Esophagus squamous epithelium (tissue), 5 donors: ENCODE data around the gene BMP2K. TPM values are rescaled to one million over a fixed set of nuclear protein-coding genes. Genes with fewer than 3 reads are reported as not detected.

Source experiments
- DNase-seq: peaks from one replicate; lab custom pipeline; 2025; lab: John Stamatoyannopoulos, UW
- H3K27ac ChIP-seq, 4 donors: fragments of 200-600 bp; sonication (generic); one replicate each; pipeline ENCODE4 v1.5.1; 2016 to 2019; ENCODE audit warnings: mild to moderate bottlenecking in 1 of 4
- H3K27me3 ChIP-seq, 4 donors: fragments of 200-600 bp; sonication (generic); 1 replicate in 3 of 4; 2 replicates in 1 of 4; pipeline versions ENCODE4 v1.5.1 to v1.6.0; 2017 to 2021; ENCODE audit warnings: antibody characterized with exemption in 1 of 4
- H3K36me3 ChIP-seq, 3 donors: fragments of 200-600 bp; sonication (generic); one replicate each; pipeline ENCODE4 v1.5.1; 2016 to 2019
- H3K4me1 ChIP-seq, 3 donors: fragments of 200-600 bp; sonication (generic); one replicate each; pipeline ENCODE4 v1.5.1; 2017 to 2019
- H3K4me3 ChIP-seq, 4 donors: fragments of 200-600 bp; sonication (generic); 1 replicate in 3 of 4; 2 replicates in 1 of 4; pipeline ENCODE4 v1.5.1; 2016 to 2019; ENCODE audit warnings: mild to moderate bottlenecking in 2 of 4, moderate library complexity in 1 of 4
- H3K9me3 ChIP-seq, 3 donors: fragments of 200-600 bp; sonication (generic); one replicate each; pipeline ENCODE4 v1.5.1; 2016 to 2019
- POLR2A ChIP-seq, 4 donors: fragments of 450-650 bp; IDR thresholded peaks; one replicate each; pipeline ENCODE4 v1.6.1; 2017; ENCODE audit warnings: antibody characterized with exemption in 4 of 4, mild to moderate bottlenecking in 4 of 4, moderate library complexity in 3 of 4
- WGBS, 2 donors: methylation state at CpG; one replicate each; pipeline ENCODE4 v1.1.5; 2018; 5-methylcytosine and 5-hydroxymethylcytosine counted together
- intact Hi-C: fragments of 100-400 bp; cut with DNase I; formaldehyde crosslinking; loops from one replicate; pipeline ENCODE4 v1.15.0; 2022
- total RNA-seq, 4 donors: library from RNA; depleted of rRNA; stranded (reverse); fragments of >200 nt; gene quantifications; one replicate each; pipeline ENCODE4 v1.1.0, GENCODE V29; 2016
- TF ChIP-seq, protein P1 (sequence below), 6 experiments: fragments of 450-650 bp in 4 of 6; fragments of 200-600 bp in 2 of 6; sonication (generic) in 2 of 6; IDR thresholded peaks; one replicate each; pipeline ENCODE4 v1.5.1; 2016 to 2019; ENCODE audit warnings: antibody characterized with exemption in 6 of 6, mild to moderate bottlenecking in 4 of 6, moderate library complexity in 4 of 6
- donor health status: DM: yes; HTN: yes; CAD: no.

The BMP2K gene
- total RNA-seq, 4 donors from 2014 or later, result 27.4 to 47.3 (median 33.7) TPM

DNA sequence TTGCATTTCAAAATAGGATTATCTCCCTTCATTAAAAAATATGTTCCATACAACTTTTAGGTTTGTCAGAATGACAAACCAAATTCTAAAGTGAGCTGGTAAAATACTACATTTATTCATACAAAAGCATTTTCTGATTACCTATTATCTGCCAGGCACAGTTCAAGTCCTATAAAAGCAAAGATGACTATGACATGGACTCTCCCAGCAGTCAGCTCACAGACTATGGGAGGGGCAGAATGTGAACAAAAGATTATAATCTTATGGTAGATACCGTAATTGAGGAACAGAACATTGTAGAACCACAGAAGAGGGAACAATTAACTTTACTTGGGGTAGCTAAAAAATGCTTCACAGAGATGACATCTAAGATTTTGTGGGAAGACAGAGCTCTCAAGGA is 150.7 kb downstream of the BMP2K start:
- 75 to 76% methylated on average over 1 of the region's 1 CpG for WGBS, 2 donors
- peaks cover 0 to 43% (median 0%) of the 10 kb centered on the region in 3 donors for H3K36me3 ChIP-seq
- no peaks in the 10 kb centered on the region for H3K27me3 ChIP-seq
- TF ChIP-seq, protein P1, sequence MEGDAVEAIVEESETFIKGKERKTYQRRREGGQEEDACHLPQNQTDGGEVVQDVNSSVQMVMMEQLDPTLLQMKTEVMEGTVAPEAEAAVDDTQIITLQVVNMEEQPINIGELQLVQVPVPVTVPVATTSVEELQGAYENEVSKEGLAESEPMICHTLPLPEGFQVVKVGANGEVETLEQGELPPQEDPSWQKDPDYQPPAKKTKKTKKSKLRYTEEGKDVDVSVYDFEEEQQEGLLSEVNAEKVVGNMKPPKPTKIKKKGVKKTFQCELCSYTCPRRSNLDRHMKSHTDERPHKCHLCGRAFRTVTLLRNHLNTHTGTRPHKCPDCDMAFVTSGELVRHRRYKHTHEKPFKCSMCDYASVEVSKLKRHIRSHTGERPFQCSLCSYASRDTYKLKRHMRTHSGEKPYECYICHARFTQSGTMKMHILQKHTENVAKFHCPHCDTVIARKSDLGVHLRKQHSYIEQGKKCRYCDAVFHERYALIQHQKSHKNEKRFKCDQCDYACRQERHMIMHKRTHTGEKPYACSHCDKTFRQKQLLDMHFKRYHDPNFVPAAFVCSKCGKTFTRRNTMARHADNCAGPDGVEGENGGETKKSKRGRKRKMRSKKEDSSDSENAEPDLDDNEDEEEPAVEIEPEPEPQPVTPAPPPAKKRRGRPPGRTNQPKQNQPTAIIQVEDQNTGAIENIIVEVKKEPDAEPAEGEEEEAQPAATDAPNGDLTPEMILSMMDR (IDR thresholded peaks at IDR 0.05), result no peak
- no peak for TF ChIP-seq POLR2A (IDR thresholded peaks at IDR 0.05)
- no peak for DNase-seq
- no peak overlapping the region for H3K27ac ChIP-seq
- H3K4me3 ChIP-seq, result no peak overlapping the region
- H3K4me1 ChIP-seq, result no peaks in the 10 kb centered on the region
- H3K9me3 ChIP-seq, result no peaks in the 10 kb centered on the region
- intact Hi-C loops, result no loop called here

DNA sequence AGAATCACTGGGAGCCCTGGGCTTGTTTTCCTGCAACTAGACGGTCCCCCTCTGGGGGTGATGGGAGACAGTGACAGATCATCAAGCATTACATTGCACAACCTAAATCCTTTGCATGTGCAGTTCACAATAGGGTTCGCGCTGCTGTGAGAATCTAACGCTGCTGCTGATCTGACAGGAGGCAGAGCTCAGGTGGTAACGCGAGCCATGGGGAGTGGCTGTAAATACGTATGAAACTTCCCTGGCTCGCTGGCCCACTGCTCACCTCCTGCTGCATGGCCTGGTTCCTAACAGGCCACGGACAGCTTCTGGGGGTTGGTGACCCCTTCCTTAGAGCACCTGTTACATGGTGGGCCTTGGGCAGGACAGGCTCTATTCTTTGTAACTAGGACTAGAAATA is 152.7 kb downstream of the BMP2K start:
- no peaks in the 10 kb centered on the region for H3K4me1 ChIP-seq
- H3K9me3 ChIP-seq, result no peaks in the 10 kb centered on the region
- intact Hi-C loops, result no loop called here
- H3K27ac ChIP-seq, result no peak overlapping the region
- peaks cover 0 to 37% (median 0%) of the 10 kb centered on the region in 3 donors for H3K36me3 ChIP-seq
- no peaks in the 10 kb centered on the region for H3K27me3 ChIP-seq
- TF ChIP-seq POLR2A (IDR thresholded peaks at IDR 0.05), result no peak
- TF ChIP-seq, protein P1 (IDR thresholded peaks at IDR 0.05), result no peak
- no peak overlapping the region for H3K4me3 ChIP-seq
- DNase-seq, result no peak
- WGBS, 2 donors, result 88 to 97% methylated on average over 6 to 8 of the region's 9 CpGs

DNA sequence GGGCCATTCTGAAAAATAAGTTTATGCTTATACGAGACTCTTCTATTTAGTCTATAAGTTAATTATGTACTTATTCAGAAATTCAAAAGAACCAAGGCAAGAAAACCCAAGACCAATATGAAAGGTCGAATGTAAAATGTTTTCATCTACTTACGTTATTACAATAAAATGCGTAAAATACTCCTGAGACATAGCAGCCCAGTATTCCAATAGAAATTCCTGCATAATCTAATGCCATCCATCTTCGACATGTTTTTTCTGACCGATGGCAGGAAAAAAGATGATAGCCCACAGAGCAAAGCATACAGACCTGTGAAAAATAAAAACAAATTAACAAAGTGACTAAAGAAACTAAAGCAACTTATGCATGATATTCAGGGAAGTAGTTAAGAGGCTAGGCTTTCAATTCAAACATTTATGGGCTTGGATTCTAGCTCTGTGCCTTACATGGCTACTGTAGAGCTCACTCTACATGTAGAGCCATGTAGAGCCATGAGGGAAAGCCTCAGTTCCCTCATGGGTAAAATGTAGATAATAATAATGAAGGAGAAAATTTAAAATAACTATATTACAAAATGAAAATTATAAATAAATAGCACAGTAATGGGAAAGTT is 154.0 kb downstream of the BMP2K start:
- TF ChIP-seq, protein P1 (IDR thresholded peaks at IDR 0.05), result no peak
- no peak for TF ChIP-seq POLR2A (IDR thresholded peaks at IDR 0.05)
- peaks cover 0 to 37% (median 0%) of the 10 kb centered on the region in 3 donors for H3K36me3 ChIP-seq
- intact Hi-C loops, result no loop called here
- DNase-seq, result no peak
- no peaks in the 10 kb centered on the region for H3K4me1 ChIP-seq
- H3K27ac ChIP-seq, result no peak overlapping the region
- H3K4me3 ChIP-seq, result no peak overlapping the region
- no peaks in the 10 kb centered on the region for H3K9me3 ChIP-seq
- H3K27me3 ChIP-seq, result no peaks in the 10 kb centered on the region
- WGBS, 2 donors, result 91 to 94% methylated on average over 6 of the region's 6 CpGs

GRCh38 chr4:78936989-78937388 is 160.8 kb downstream of the BMP2K start:
- Histone ChIP-seq H3K9me3 (no peaks in the 10 kb centered on the region), H3K4me3 (no peak overlapping the region), H3K36me3 (peaks cover 0 to 7% (median 0%) of the 10 kb centered on the region in 3 donors), H3K4me1 (peaks cover 6 to 41% (median 6%) of the 10 kb centered on the region in 3 donors), H3K27ac (no peak overlapping the region), H3K27me3 (no peaks in the 10 kb centered on the region)
- no peak for DNase-seq
- intact Hi-C loops, result no loop called here
- 85 to 91% methylated on average over 4 of the region's 4 CpGs for WGBS, 2 donors
- TF ChIP-seq POLR2A (IDR thresholded peaks at IDR 0.05), result no peak
- TF ChIP-seq, protein P1 (IDR thresholded peaks at IDR 0.05), result no peak

GRCh38 chr4:78937837-78938236 is 161.7 kb downstream of the BMP2K start:
- intact Hi-C loops, result no loop called here
- TF ChIP-seq POLR2A (IDR thresholded peaks at IDR 0.05), result no peak
- Histone ChIP-seq H3K4me1 (peaks cover 6 to 41% (median 6%) of the 10 kb centered on the region in 3 donors), H3K27me3 (no peaks in the 10 kb centered on the region), H3K36me3 (peaks cover 0 to 5% (median 0%) of the 10 kb centered on the region in 3 donors), H3K9me3 (no peaks in the 10 kb centered on the region), H3K4me3 (peak overlapping the region in 1 of 4 donors; percentile 85), H3K27ac (no peak overlapping the region)
- WGBS, 2 donors, result 77 to 94% methylated on average over 4 of the region's 4 CpGs
- DNase-seq, result no peak
